GOT3 (cell line): ENCODE results near the gene IGHMBP2.
"Not testable (repeated sequence)": the region's sequence is repeated elsewhere in the genome, so short reads cannot be mapped to it uniquely, and the experiment has no call there.

Source experiments
- DNase-seq: peaks from one replicate; lab custom pipeline; 2025; ENCODE audit warnings: mixed read lengths; lab: John Stamatoyannopoulos, UW

Gene IGHMBP2

GRCh38 chr11:68903288-68904247, at the start of gene IGHMBP2, which contains the start of gene MRPL21:
IGHMBP2 (plus strand) TSS chr11:68903891; CDS start chr11:68903953, 62 bp downstream.
MRPL21 (minus strand) TSS chr11:68903832; CDS start chr11:68903810, 22 bp downstream.
- DNase-seq = peak; percentile 59

GRCh38 chr11:68854273-68854958, 49.3 kb upstream of the IGHMBP2 start:
- no peak for DNase-seq

GRCh38 chr11:68855205-68855981, 48.3 kb upstream of the IGHMBP2 start:
- no peak for DNase-seq

GRCh38 chr11:68856425-68857030, 47.2 kb upstream of the IGHMBP2 start:
- not testable (repeated sequence) for DNase-seq

GRCh38 chr11:68857037-68857586, 46.6 kb upstream of the IGHMBP2 start:
- DNase-seq = no peak

GRCh38 chr11:68859123-68859522, 44.6 kb upstream of the IGHMBP2 start:
- no peak for DNase-seq

GRCh38 chr11:68862421-68862820, 41.3 kb upstream of the IGHMBP2 start:
- DNase-seq = no peak

- no peak for DNase-seq
Observed at GRCh38 chr11:68863553-68864265, 40.0 kb upstream of the IGHMBP2 start.

GRCh38 chr11:68865241-68865640, 38.5 kb upstream of the IGHMBP2 start:
- DNase-seq = no peak

GRCh38 chr11:68867066-68867465, 36.6 kb upstream of the IGHMBP2 start:
- DNase-seq = no peak

- no peak for DNase-seq
Observed at GRCh38 chr11:68868221-68868835, 35.4 kb upstream of the IGHMBP2 start.

- no peak for DNase-seq
Observed at GRCh38 chr11:68870470-68870869, 33.2 kb upstream of the IGHMBP2 start.

- DNase-seq = no peak
Observed at GRCh38 chr11:68872216-68873003, 31.3 kb upstream of the IGHMBP2 start.

GRCh38 chr11:68878022-68878421, 25.7 kb upstream of the IGHMBP2 start:
- no peak for DNase-seq

GRCh38 chr11:68880851-68881250, 22.8 kb upstream of the IGHMBP2 start:
- no peak for DNase-seq

GRCh38 chr11:68881320-68881719, 22.4 kb upstream of the IGHMBP2 start:
- no peak for DNase-seq

- DNase-seq = no peak
Observed at GRCh38 chr11:68882391-68882790, 21.3 kb upstream of the IGHMBP2 start.

- DNase-seq = not testable (repeated sequence)
Observed at GRCh38 chr11:68884827-68885226, 18.9 kb upstream of the IGHMBP2 start.

- DNase-seq = no peak
Observed at GRCh38 chr11:68889948-68890446, 13.7 kb upstream of the IGHMBP2 start.
